Endothelial cell of umbilical vein (primary cell): Measurements from ENCODE around the gene CXCL14. TPM values are rescaled to one million over a fixed set of nuclear protein-coding genes. Genes with fewer than 3 reads are reported as not detected.

Experiments used
- BruUV-seq: library from RNA; stranded (reverse); fragments of 400-500 nt; replicated peaks from 2 replicates; lab custom pipeline; 2021; lab: Mats Ljungman, UMichigan
- CTCF ChIA-PET: fragments of 300-600, 350-600 bp; sonication (Branson Sonifier 250); formaldehyde crosslinking; loops from one replicate; lab custom pipeline; 2021; ENCODE audit warnings: antibody characterized with exemption, inconsistent platforms; lab: Charles Lee
- POLR2A ChIA-PET: fragments of 300-600, 350-600 bp; sonication (Branson Sonifier 250); formaldehyde crosslinking; loops from one replicate; lab custom pipeline; 2021; ENCODE audit warnings: antibody characterized with exemption, inconsistent platforms; lab: Charles Lee
- DNase-seq: peaks from one replicate; pipeline ENCODE4 v3.0.0-alpha.2; 2011; ENCODE audit warnings: low read depth, low spot score
- FAIRE-seq: peaks from 2 replicates; lab custom pipeline; 2011; peaks lifted over from hg19 to GRCh38; lab: Jason Lieb, UNC
- H2AFZ ChIP-seq: 2 replicates; pipeline ENCODE4 v1.6.0; 2012; ENCODE audit warnings: low read depth, low read length, control low read depth, inconsistent platforms
- H3K27ac ChIP-seq: 2 replicates; pipeline ENCODE4 v1.5.1; 2011; ENCODE audit warnings: low read depth, mild to moderate bottlenecking, control low read depth, low read length, moderate library complexity; ENCODE audit not compliant: insufficient read depth
- H3K27me3 ChIP-seq, 2 experiments: 2 replicates each; pipeline versions ENCODE4 v1.6.0 to v1.6.1; 2011; ENCODE audit warnings: low read length in 2 of 2, mixed read lengths in 1 of 2; ENCODE audit not compliant: control insufficient read depth in 2 of 2, insufficient read depth in 2 of 2
- H3K36me3 ChIP-seq, 2 experiments: 2 replicates in 1 of 2; 3 replicates in 1 of 2; pipeline ENCODE4 v1.5.1; 2011; ENCODE audit warnings: low read length in 2 of 2, mild to moderate bottlenecking in 1 of 2, moderate library complexity in 1 of 2; ENCODE audit not compliant: control insufficient read depth in 2 of 2, insufficient read depth in 2 of 2; ENCODE audit errors: extremely low read depth in 1 of 2
- H3K4me1 ChIP-seq: 3 replicates; pipeline ENCODE4 v1.5.1; 2011; ENCODE audit warnings: mild to moderate bottlenecking, low read length; ENCODE audit not compliant: control insufficient read depth, insufficient read depth; ENCODE audit errors: extremely low read depth
- H3K4me2 ChIP-seq: 2 replicates; pipeline ENCODE4 v1.6.1; 2011; ENCODE audit warnings: low read length, control low read depth, mixed read lengths; ENCODE audit not compliant: insufficient read depth
- H3K4me3 ChIP-seq, 3 experiments: fragments of 200-600 bp in 1 of 3; sonication (generic), shearing (Covaris generic) in 1 of 3; replicated peaks in 1 of 3; 2 replicates each; pipeline ENCODE4 v1.5.1; 2011 to 2016; ENCODE audit warnings: control low read depth in 3 of 3, low read length in 3 of 3, mild to moderate bottlenecking in 2 of 3, inconsistent platforms in 1 of 3, low read depth in 1 of 3, moderate library complexity in 1 of 3; ENCODE audit not compliant: insufficient read depth in 1 of 3
- H3K79me2 ChIP-seq: 2 replicates; pipeline ENCODE4 v1.6.0; 2012; ENCODE audit warnings: low read length, inconsistent platforms; ENCODE audit not compliant: control insufficient read depth, insufficient read depth
- H3K9ac ChIP-seq: replicated peaks from 2 replicates; pipeline ENCODE3; 2011; ENCODE audit warnings: low read length, control low read depth; ENCODE audit not compliant: insufficient read depth; ENCODE audit errors: extremely low read depth
- H3K9me1 ChIP-seq: replicated peaks from 3 replicates; pipeline ENCODE4 v1.6.0; 2011; ENCODE audit warnings: mild to moderate bottlenecking, low read length; ENCODE audit not compliant: control insufficient read depth, insufficient read depth; ENCODE audit errors: extremely low read depth
- H3K9me3 ChIP-seq: replicated peaks from 2 replicates; pipeline ENCODE4 v1.5.1; 2012; ENCODE audit warnings: low read length, inconsistent platforms; ENCODE audit not compliant: control insufficient read depth, insufficient read depth
- H4K20me1 ChIP-seq: replicated peaks from 2 replicates; pipeline ENCODE3; 2011; ENCODE audit warnings: mild to moderate bottlenecking, low read length; ENCODE audit not compliant: control insufficient read depth, insufficient read depth; ENCODE audit errors: extremely low read depth
- EZH2 ChIP-seq: IDR thresholded peaks from 2 replicates; pipeline ENCODE4 v1.6.1; 2012; ENCODE audit warnings: borderline replicate concordance, low read depth, mild to moderate bottlenecking, moderate library complexity, low read length, inconsistent platforms; ENCODE audit not compliant: severe bottlenecking
- FOS ChIP-seq: IDR thresholded peaks from 2 replicates; pipeline ENCODE4 v1.6.1; 2011; ENCODE audit warnings: mild to moderate bottlenecking, low read length, moderate library complexity, borderline replicate concordance; ENCODE audit not compliant: insufficient read depth
- GATA2 ChIP-seq: IDR thresholded peaks from 2 replicates; pipeline ENCODE4 v1.7.0; 2011; ENCODE audit warnings: low read depth, mild to moderate bottlenecking, moderate library complexity, mixed read lengths, low read length; ENCODE audit not compliant: insufficient read length, insufficient read depth
- JUN ChIP-seq: IDR thresholded peaks from 2 replicates; pipeline ENCODE4 v1.6.1; 2011; ENCODE audit warnings: borderline replicate concordance, low read depth; ENCODE audit not compliant: insufficient read length, insufficient read depth
- MYC ChIP-seq: IDR thresholded peaks from one replicate; pipeline ENCODE4 v1.6.1; 2011; ENCODE audit warnings: mild to moderate bottlenecking, low read depth, low read length
- POLR2A ChIP-seq: IDR thresholded peaks from 2 replicates; pipeline ENCODE4 v1.6.1; 2012; ENCODE audit warnings: low read depth, mild to moderate bottlenecking, control low read depth, low read length
- POLR2AphosphoS5 ChIP-seq: IDR thresholded peaks from 2 replicates; pipeline ENCODE4 v1.6.1; 2012; ENCODE audit warnings: low read depth, mild to moderate bottlenecking, control low read depth, low read length, moderate library complexity; ENCODE audit not compliant: insufficient read depth
- dilution Hi-C: fragments of 300-500 bp; cut with MboI; formaldehyde crosslinking; loops from one replicate; pipeline ENCODE4 v1.15.0; 2019; ENCODE audit warnings: low sequenced_read_pairs; ENCODE audit not compliant: extremely low pct_ligation_motif_present
- intact Hi-C: fragments of 100-400 bp; cut with micrococcal nuclease; formaldehyde crosslinking; loops from one replicate; pipeline ENCODE4 v1.10.0; 2022
- polyA plus RNA-seq, 4 experiments: library from polyadenylated mRNA; depleted of rRNA in 3 of 4; stranded (reverse) in 3 of 4; unstranded in 1 of 4; fragments of >200 nt; gene quantifications; 2 replicates each; pipeline versions ENCODE4 v1.2.1 to v1.2.3, GENCODE V29; 2011 to 2012; ENCODE audit warnings: missing spikeins in 1 of 4
- total RNA-seq: library from RNA; stranded (reverse); gene quantifications from 2 replicates; pipeline ENCODE4 v1.2.3, GENCODE V29; 2021
- TF ChIP-seq, protein P1 (sequence below): IDR thresholded peaks from 2 replicates; pipeline ENCODE4 v1.6.1; 2011; ENCODE audit not compliant: insufficient read depth, insufficient read length
- TF ChIP-seq, protein P2 (sequence below), 2 donors: IDR thresholded peaks; 1 replicate in 1 of 2; 2 replicates in 1 of 2; pipeline ENCODE4 v1.5.1; 2011; ENCODE audit warnings: low read length in 2 of 2, mild to moderate bottlenecking in 2 of 2, moderate library complexity in 2 of 2, control low read depth in 1 of 2, inconsistent platforms in 1 of 2, low read depth in 1 of 2; ENCODE audit not compliant: insufficient read depth in 1 of 2; ENCODE audit errors: extremely low read depth in 1 of 2

CXCL14 gene
- total and polyA plus RNA-seq, 2 donors (not counting 3 experiments of a cell fraction or from before 2014, with no cell fraction given), result not detected

DNA sequence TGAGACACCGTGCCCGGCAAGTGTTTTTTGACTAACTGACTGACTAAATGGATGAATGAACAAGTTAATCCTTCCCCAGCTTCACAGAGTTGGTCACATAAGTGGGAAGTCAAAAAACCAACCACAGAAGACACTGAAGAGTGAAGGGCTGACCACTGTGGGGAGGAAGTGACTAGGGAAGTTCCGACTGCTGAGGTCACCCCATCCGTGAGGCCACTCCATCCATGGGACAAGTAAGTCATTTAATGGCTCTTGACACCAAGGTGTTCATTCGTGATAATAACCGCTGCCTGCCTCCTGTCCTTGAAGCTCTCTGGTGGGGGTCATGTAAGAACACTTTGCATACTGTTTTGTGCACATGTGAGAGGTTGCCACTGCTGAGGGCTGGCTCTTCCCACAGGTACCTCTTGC is 22.2 kb upstream of the CXCL14 start:
- ChIA-PET CTCF (interaction anchor here (1.2 kb wide), 1 partner anchor 35 kb away, joined by 4 read pairs; no protein-coding TSS in a partner anchor), POLR2A (no interaction called here)
- dilution Hi-C loops (no loop called here), intact Hi-C loops (no loop called here)
- Histone ChIP-seq H3K79me2 (no peaks in the 10 kb centered on the region), H3K4me2 (no peak overlapping the region), H3K27me3 (peaks cover 0 to 3% of the 10 kb centered on the region in 2 experiments), H3K4me3 (no peak overlapping the region), H3K27ac (no peak overlapping the region), H2AFZ (no peak overlapping the region), H3K9me3 (no peaks in the 10 kb centered on the region), H4K20me1 (no peaks in the 10 kb centered on the region), H3K36me3 (no peaks in the 10 kb centered on the region), H3K9ac (no peak overlapping the region), H3K4me1 (no peaks in the 10 kb centered on the region), H3K9me1 (no peaks in the 10 kb centered on the region)
- no peak for DNase-seq
- TF ChIP-seq JUN (no peak), EZH2 (no peak), POLR2A (no peak), POLR2AphosphoS5 (no peak), GATA2 (no peak), FOS (no peak), MYC (no peak)
- TF ChIP-seq, protein P1, sequence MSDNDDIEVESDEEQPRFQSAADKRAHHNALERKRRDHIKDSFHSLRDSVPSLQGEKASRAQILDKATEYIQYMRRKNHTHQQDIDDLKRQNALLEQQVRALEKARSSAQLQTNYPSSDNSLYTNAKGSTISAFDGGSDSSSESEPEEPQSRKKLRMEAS, result no peak
- TF ChIP-seq, protein P2, sequence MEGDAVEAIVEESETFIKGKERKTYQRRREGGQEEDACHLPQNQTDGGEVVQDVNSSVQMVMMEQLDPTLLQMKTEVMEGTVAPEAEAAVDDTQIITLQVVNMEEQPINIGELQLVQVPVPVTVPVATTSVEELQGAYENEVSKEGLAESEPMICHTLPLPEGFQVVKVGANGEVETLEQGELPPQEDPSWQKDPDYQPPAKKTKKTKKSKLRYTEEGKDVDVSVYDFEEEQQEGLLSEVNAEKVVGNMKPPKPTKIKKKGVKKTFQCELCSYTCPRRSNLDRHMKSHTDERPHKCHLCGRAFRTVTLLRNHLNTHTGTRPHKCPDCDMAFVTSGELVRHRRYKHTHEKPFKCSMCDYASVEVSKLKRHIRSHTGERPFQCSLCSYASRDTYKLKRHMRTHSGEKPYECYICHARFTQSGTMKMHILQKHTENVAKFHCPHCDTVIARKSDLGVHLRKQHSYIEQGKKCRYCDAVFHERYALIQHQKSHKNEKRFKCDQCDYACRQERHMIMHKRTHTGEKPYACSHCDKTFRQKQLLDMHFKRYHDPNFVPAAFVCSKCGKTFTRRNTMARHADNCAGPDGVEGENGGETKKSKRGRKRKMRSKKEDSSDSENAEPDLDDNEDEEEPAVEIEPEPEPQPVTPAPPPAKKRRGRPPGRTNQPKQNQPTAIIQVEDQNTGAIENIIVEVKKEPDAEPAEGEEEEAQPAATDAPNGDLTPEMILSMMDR (IDR thresholded peaks at IDR 0.05; ENCODE audit: extremely low read depth in 1 of 2, insufficient read depth in 1 of 2, low read depth in 1 of 2, low read length in 2 of 2), result no peak
- no peak for FAIRE-seq
- BruUV-seq, result no TSS peak
